Measurements from ENCODE around the gene CCDC85C.
A peak's percentile ranks its signal among the peaks of the same experiment; 100 is the strongest.

The CCDC85C gene

GRCh38 chr14:99589651-99590530, 14.1 kb downstream of the CCDC85C start:
- DNase-seq (ENCODE audit: low read depth), result no peak

- no peak for DNase-seq (ENCODE audit: low read depth)
Observed at GRCh38 chr14:99589031-99589441, 15.0 kb downstream of the CCDC85C start.

GRCh38 chr14:99587460-99588278, 16.3 kb downstream of the CCDC85C start:
- DNase-seq (ENCODE audit: low read depth), result no peak

DNA sequence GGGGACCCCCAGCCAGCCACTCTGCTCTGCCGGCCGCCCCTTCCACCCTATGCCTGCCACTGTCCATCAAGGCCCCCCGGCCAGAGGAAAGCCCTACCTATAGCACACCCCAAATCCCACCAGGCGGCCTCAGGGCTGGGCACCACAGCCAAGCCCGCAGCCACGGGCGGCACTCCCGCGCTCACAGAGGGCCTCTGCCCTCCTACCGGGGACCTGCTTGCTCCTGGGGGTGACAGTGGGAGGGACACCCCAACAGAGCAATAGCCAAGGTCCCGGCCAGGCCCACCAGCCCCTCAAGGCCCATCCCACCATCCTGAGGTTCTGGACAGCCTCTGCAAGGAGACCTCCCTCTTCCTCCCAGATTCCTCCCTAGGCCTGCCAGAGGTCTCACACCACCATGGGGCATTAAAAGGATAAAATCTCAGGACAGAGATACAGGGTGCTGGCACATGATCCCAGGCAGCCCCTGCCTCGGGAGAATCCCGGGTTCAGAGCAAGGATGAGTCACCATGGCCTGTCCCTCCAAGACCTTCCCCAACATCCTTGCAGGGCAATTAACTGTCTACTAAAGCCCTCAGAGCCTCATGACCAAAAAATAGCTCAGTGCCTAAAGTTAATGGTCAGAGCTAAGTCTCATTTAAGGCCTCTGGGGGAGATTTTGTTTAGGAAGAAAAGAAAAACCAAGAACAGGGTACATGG, 17.1 kb downstream of the CCDC85C start:
- peak; percentile 48 for DNase-seq (ENCODE audit: low read depth)

- no peak for DNase-seq (ENCODE audit: low read depth)
Observed at GRCh38 chr14:99586054-99586760, 17.8 kb downstream of the CCDC85C start.

GRCh38 chr14:99584823-99585222, 19.2 kb downstream of the CCDC85C start:
- DNase-seq (ENCODE audit: low read depth), result no peak

DNA sequence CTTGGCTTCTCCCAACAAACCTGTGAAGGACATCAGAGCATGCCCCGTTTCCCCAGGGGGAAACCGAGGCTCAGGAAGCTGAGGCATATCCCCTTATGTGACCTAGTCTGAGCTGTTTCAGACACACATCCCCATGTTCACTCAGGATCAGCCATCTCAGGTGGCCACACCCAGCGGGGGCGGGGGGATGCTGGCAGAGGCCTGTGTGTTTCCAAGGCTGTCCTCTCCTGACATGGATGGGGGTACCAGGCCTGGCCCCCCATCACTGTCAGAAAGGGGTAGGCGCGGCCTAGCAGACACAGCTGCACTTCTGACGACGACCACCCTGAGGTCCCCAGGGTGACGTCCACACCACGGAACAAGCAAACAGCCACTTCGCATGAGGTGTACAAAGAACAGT, 22.1 kb downstream of the CCDC85C start:
- no peak for DNase-seq (ENCODE audit: low read depth)

DNA sequence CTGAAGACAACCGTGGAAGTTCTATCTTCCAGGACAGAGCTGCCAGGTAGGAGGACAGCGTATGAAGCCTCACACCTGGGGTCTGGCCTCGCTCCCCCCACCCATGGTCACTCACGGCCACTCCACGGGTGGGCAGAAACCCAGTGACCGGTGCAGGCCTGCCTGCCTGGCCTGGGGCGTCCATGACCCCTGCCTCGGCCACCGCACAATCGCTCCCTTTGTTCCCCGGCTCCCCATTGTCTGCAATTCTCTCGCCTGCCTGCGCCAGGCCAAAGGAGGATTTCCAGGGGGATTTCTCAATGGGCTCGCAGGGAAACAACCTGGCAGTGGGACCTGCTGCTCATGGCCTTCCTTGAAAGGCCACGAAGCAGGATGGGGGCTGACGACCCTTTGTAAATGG, 22.6 kb downstream of the CCDC85C start:
- no peak for DNase-seq (ENCODE audit: low read depth)

- peak; percentile 96 for DNase-seq (ENCODE audit: low read depth)
Observed at GRCh38 chr14:99579903-99580571, 24.0 kb downstream of the CCDC85C start.

- peak; percentile 35 for DNase-seq (ENCODE audit: low read depth)
Observed at GRCh38 chr14:99579120-99579836, 24.7 kb downstream of the CCDC85C start.

GRCh38 chr14:99578541-99579101, 25.4 kb downstream of the CCDC85C start:
- DNase-seq (ENCODE audit: low read depth), result peak; percentile 20

DNA sequence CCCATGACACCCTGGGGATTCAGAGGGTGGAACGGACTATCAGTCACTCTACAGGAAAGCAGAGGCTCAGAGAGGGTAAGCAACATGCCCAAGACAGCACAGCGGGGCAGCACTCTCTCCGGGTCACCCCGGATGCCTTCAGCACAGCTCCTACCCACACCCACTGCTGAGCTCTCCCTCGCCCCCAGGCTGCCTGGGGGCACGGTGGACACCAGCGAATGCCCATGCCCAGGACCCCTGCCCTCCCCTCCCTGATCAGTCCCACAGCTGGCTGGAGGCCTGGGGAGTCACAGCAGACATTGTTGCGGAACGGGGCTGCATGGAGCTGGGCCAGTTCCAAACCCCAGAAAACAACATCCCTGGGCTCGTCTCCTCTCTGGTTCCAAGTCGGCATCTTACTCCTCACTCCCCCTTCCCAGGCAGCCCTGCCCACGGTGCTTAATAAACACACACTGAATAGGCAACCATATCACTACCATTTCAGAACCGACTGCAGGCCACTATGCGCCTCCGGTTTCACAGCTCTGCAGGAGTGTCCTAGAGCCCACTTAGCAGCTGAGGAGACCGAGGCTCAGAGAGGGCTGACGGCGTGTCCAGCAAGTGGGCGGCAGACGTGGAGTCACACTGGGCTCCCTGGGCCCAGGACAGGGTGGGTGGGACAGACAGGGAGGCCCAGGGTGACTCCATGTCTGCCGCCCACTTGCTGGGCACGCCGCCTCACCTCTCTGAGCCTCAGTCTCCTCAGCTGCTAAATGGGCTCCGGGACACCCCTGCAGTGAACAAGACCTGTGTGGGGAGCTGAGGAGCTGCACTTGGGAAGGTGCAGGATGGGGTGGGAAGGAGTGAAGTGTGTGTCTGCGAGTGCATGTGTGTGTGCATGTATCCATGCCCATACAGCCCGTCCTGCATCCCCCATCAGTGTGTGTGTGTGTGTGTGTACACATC, 27.0 kb downstream of the CCDC85C start:
- no peak for DNase-seq (ENCODE audit: low read depth)

- no peak for DNase-seq (ENCODE audit: low read depth)
Observed at GRCh38 chr14:99576304-99576703, 27.7 kb downstream of the CCDC85C start.

DNA sequence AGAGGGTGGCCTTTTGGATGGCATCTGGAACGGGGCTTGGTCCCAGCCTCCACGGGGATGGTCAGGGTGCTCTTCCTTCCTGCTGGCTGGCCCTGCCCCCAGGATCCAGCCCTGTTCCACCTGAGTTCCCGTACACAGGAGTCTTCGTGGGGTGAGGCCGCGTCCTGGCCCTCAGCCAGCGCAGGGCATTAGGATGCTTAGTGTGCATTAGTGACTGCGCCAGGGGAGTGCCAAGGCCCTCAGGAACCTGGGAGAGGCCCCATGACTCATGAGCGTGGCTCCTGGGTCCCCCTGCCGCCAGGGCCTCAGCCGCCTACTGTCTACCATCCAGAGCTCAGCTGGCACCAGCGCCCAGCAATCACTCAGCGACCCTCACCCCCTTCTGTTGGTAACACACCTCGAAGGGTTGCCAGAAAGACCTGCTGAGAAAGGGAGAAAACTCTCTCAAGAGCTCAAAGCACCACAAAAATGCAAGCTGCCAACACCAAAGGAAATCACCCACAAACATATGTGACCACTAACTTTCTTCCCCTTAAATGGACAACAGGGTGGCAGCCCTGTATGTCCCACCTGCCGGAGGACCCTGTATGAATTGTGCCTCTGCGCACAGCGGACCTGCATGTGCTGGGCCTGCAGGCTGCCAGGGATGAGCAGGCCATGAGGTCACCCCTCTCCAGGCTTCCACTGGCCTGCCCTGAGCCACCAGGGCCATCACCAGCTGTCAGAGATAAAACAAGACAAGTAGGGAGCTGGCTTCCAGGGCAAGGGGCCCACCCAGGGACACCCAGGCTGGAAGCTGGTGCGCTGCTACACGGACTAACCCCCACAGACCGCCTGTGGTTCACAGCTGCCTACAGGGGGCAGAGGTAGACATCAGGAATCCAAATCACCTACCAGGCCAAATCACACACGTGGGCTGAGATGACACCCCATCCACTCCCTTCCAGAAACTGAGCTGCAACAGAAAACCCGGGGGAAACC, 28.7 kb downstream of the CCDC85C start:
- DNase-seq (ENCODE audit: low read depth), result peak; percentile 55

GRCh38 chr14:99574099-99574880, 29.7 kb downstream of the CCDC85C start:
- DNase-seq (ENCODE audit: low read depth), result peak; percentile 47

GRCh38 chr14:99573436-99574098, 30.4 kb downstream of the CCDC85C start:
- DNase-seq (ENCODE audit: low read depth), result no peak

DNA sequence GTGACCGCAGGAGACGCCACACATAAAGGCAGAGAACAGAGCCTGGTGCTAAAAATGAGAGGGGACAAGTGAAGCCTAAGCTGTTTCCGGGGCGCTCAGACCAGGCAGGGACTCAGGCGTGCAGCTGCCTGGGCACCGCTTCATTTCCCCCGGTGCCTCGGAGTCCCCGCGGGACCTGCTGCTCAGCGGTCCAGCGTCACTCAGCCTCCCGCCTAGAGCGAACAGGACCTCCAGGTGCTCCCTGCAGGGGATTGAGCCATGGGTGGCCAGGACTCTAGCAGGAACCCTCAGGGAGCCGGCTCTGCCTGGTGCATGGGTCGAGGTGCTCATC, 31.0 kb downstream of the CCDC85C start:
- no peak for DNase-seq (ENCODE audit: low read depth)

All from ELR (cell line).